ENCODE measurements around the gene GRK6.

- TF ChIP-seq CEBPB (tag; IDR thresholded peaks at IDR 0.05) (no peak), NR2C2 (CRISPR knock-in tag; IDR thresholded peaks at IDR 0.05) (no peak), NR2C2 (tag; IDR thresholded peaks at IDR 0.05) (no peak)
These were observed 50.2 kb downstream of the GRK6 start for GRCh38 chr5:177476531-177477233.

Measured in K562 (cell line).